ENCODE measurements around the gene HABP2.
A peak's percentile ranks its signal among the peaks of the same experiment; 100 is the strongest.

HABP2 gene

DNA sequence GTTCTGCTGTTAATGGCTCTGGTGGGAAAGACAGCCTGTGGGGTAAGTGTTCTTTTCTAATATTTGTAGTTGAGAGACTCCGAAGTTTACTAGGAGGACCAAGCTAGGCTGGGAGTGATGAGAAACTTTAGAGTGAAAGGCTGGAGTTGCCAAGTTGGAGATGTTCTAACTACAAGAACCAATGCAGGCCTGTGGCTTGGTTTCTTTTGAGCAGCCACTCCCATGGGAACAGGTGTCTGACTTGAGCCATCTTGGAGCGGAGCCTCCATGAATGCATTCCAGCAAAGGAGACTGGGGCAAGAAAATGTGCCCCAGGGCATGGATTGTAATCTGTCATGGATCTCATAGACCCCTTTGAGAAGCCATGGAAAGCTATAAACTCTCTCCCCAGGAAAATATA lies 296 bp downstream of the HABP2 start:
- Histone ChIP-seq H3K36me3 (no peaks in the 10 kb centered on the region), H4K20me1 (no peaks in the 10 kb centered on the region), H3K4me3 (no peak overlapping the region), H3K4me2 (no peak overlapping the region), H3K27ac (no peak overlapping the region), H3K27me3 (no peaks in the 10 kb centered on the region), H3K9me3 (no peaks in the 10 kb centered on the region), H3K9ac (no peak overlapping the region), H3K4me1 (peaks cover 21% of the 10 kb centered on the region)
- no peak for TF ChIP-seq Cebpa-rat (IDR thresholded peaks at IDR 0.05)

DNA sequence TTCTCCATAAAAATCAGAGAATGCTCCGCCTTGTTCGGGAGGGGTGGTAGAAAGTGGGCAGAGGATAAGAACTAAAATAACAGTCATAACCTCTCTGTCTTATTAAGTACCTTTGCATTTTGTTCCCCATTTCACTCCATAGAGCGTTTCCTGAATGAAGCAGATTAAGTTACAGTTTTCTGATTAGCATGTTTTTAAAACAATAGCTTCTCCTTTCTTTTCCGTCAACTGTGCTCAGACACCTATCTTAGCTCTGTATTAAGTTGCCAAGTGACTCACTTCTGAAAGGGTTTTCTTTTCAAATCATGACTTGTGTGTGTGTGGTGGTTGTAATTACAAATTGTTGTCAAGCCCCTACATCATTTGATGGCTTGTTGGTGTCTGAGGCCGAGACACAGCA lies 1.4 kb downstream of the HABP2 start:
- no peak overlapping the region for H3K27ac ChIP-seq
- no peak for TF ChIP-seq Cebpa-rat (IDR thresholded peaks at IDR 0.05)
- no peak overlapping the region for H3K9ac ChIP-seq
- peaks cover 21% of the 10 kb centered on the region for H3K4me1 ChIP-seq
- H3K36me3 ChIP-seq: no peaks in the 10 kb centered on the region
- H3K4me2 ChIP-seq: no peak overlapping the region
- no peaks in the 10 kb centered on the region for H3K9me3 ChIP-seq
- H4K20me1 ChIP-seq: no peaks in the 10 kb centered on the region
- no peak overlapping the region for H3K4me3 ChIP-seq
- no peaks in the 10 kb centered on the region for H3K27me3 ChIP-seq

DNA sequence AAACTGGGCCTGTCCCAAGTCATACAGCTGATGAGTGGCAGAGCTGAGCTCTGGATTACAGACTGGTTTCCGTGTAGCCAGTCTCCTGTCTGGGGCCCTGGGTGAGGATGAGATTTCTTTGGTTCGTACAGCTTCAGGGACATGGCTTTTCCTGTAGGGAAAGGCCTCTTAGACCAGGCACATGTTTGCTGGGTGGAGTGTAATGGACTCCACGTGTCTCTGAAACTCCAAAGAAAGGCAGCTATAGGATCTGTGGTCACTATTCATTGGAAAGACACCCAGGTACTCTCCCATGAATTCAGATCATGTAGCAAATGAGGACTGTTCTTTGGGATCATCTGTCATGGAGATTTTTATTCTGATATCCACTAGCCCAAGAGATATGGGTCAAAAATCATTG lies 2.4 kb downstream of the HABP2 start:
- Histone ChIP-seq H3K27ac (no peak overlapping the region), H3K4me3 (no peak overlapping the region), H4K20me1 (no peaks in the 10 kb centered on the region), H3K9me3 (no peaks in the 10 kb centered on the region), H3K36me3 (no peaks in the 10 kb centered on the region), H3K27me3 (no peaks in the 10 kb centered on the region), H3K4me1 (peaks cover 13% of the 10 kb centered on the region), H3K9ac (no peak overlapping the region), H3K4me2 (no peak overlapping the region)
- TF ChIP-seq Cebpa-rat (IDR thresholded peaks at IDR 0.05): no peak

DNA sequence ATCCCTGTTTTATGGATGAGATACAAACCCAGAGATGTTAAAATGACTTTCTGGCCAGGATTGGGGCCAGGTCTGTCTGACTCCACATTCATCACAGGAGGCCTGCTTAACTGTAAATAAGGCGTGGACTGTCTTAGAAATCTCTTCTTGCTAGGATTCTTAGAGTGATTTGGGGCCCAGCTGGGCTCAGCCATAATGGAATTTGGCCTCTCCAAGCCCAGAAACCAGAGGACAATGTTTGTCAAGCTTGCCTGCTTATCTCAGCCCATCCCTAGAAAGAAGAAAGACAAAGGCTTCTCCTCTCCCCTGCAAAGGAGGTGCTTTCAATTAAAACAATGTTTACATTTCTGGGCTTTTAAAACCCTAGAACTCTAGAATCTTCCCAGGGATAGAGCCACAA lies 2.9 kb downstream of the HABP2 start:
- no peak overlapping the region for H3K9ac ChIP-seq
- no peak overlapping the region for H3K27ac ChIP-seq
- H3K4me2 ChIP-seq: no peak overlapping the region
- no peaks in the 10 kb centered on the region for H3K27me3 ChIP-seq
- peaks cover 8% of the 10 kb centered on the region for H3K4me1 ChIP-seq
- no peaks in the 10 kb centered on the region for H4K20me1 ChIP-seq
- no peaks in the 10 kb centered on the region for H3K9me3 ChIP-seq
- TF ChIP-seq Cebpa-rat (IDR thresholded peaks at IDR 0.05): no peak
- H3K36me3 ChIP-seq: no peaks in the 10 kb centered on the region
- H3K4me3 ChIP-seq: no peak overlapping the region

DNA sequence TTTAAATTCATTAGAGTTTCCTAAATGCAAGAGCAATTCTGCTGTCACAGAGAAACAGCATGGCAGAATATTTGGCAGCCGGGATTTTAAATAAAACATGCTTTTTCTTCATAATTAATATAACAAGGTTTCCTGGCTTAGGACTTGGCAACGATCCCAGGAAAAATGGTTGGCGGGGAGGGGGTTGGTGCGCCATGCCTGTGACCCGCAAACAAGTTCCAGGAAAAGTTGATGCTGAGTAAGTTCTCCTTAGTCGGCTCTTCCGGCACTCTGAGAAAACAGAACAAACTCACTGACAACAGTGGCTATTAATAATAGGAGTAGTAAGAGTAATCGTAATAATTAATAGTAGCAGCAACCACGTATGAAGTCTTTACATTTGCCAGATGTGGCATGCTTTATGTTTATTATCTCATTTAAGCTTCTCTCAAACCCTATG lies 4.6 kb downstream of the HABP2 start:
- no peaks in the 10 kb centered on the region for H3K4me1 ChIP-seq
- H3K36me3 ChIP-seq: no peaks in the 10 kb centered on the region
- no peaks in the 10 kb centered on the region for H4K20me1 ChIP-seq
- no peak overlapping the region for H3K4me2 ChIP-seq
- H3K27ac ChIP-seq: no peak overlapping the region
- no peaks in the 10 kb centered on the region for H3K27me3 ChIP-seq
- no peak overlapping the region for H3K9ac ChIP-seq
- no peak overlapping the region for H3K4me3 ChIP-seq
- no peak for TF ChIP-seq Cebpa-rat (IDR thresholded peaks at IDR 0.05)
- H3K9me3 ChIP-seq: no peaks in the 10 kb centered on the region

DNA sequence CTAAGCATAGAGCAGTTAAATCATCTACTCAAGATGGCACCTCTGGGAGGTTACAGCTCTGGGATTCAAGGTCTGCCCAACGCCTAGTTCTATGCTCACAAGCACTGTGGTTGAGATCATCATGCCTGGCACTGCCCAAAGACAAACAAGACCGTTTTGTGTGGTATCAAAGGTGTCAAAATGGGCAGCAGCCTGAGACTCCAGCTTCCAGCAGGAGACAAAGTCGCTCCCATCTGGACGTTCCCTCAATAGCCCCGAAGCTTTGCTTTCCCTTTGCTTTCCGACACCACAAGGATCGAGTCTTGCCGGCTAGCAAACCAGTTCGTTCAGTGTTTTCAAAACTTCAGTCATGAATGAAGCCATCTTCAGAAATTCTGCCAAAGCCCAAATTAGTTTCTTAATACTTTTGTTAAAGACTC lies 5.1 kb downstream of the HABP2 start:
- Histone ChIP-seq H3K36me3 (no peaks in the 10 kb centered on the region), H3K4me2 (no peak overlapping the region), H3K27ac (no peak overlapping the region), H3K27me3 (no peaks in the 10 kb centered on the region), H3K9ac (no peak overlapping the region), H3K4me1 (no peaks in the 10 kb centered on the region), H4K20me1 (no peaks in the 10 kb centered on the region), H3K4me3 (no peak overlapping the region), H3K9me3 (no peaks in the 10 kb centered on the region)
- no peak for TF ChIP-seq Cebpa-rat (IDR thresholded peaks at IDR 0.05)

DNA sequence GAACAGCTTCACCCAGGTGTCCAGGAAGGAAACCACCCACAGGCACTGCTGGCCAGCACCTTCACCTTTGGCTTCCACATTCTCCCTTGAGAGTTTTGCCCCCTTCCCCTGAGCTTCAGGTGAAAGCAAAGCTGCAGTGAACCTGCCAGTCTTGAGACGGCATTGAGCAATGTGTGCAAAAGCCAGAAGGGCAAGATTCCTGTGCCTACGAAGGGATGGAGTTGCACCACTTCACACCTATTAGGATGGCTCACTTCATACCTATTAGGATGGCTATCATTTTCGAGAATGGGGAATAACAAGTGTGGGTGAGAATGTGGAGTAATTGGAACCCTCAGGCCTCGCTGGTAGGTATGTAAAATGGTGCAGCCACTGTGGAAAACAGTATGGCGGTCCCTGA lies 7.2 kb downstream of the HABP2 start:
- no peak overlapping the region for H3K4me2 ChIP-seq
- no peak for TF ChIP-seq Cebpa-rat (IDR thresholded peaks at IDR 0.05)
- no peaks in the 10 kb centered on the region for H4K20me1 ChIP-seq
- H3K9me3 ChIP-seq: no peaks in the 10 kb centered on the region
- H3K36me3 ChIP-seq: no peaks in the 10 kb centered on the region
- no peaks in the 10 kb centered on the region for H3K4me1 ChIP-seq
- H3K27ac ChIP-seq: no peak overlapping the region
- no peaks in the 10 kb centered on the region for H3K27me3 ChIP-seq
- no peak overlapping the region for H3K9ac ChIP-seq
- H3K4me3 ChIP-seq: no peak overlapping the region

DNA sequence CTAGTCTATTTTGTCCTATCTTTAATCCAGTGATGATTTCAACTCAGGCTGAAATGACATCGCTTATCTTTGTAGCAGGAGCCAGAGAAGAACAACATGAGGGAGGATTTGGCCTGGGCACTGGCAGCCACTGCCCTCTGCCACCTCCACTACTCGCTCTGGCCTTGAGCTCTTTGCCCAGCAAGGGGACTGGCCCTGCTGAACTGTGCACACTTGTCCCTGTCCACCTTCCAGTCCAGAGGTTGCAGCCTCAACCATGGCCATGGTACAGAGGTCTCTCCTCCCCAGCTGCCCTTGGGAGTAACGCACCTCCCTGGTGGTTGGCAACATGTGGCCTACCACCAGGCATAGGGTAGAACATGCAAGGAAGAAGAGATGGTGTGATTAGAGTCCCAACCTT lies 8.4 kb downstream of the HABP2 start:
- H3K4me3 ChIP-seq: no peak overlapping the region
- no peak for TF ChIP-seq Cebpa-rat (IDR thresholded peaks at IDR 0.05)
- H3K9ac ChIP-seq: no peak overlapping the region
- no peak overlapping the region for H3K4me2 ChIP-seq
- no peaks in the 10 kb centered on the region for H3K36me3 ChIP-seq
- H4K20me1 ChIP-seq: no peaks in the 10 kb centered on the region
- H3K27ac ChIP-seq: no peak overlapping the region
- no peaks in the 10 kb centered on the region for H3K4me1 ChIP-seq
- no peaks in the 10 kb centered on the region for H3K27me3 ChIP-seq
- H3K9me3 ChIP-seq: no peaks in the 10 kb centered on the region

DNA sequence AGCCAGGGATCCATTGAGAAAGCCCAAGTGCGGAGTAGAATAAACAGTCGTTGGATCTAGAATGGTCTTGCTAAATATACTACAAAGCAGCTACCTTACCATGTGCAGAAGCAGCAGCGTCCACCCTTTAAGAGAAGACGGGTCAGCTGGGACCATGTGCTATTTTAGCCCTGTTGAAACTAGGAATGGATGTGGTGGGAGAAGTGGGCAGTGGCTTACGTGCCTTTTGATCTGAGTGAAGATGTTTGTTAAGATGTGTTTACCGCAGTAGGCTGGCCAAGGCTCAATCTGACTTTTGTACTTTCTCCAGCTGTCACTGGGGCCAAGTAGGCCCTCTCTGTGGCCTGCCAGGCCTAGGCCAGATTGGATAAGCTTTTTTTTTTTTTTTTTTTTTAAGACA lies 9.2 kb downstream of the HABP2 start:
- Histone ChIP-seq H3K4me2 (no peak overlapping the region), H3K36me3 (no peaks in the 10 kb centered on the region), H3K27ac (no peak overlapping the region), H4K20me1 (no peaks in the 10 kb centered on the region), H3K4me3 (no peak overlapping the region), H3K9me3 (no peaks in the 10 kb centered on the region), H3K4me1 (no peaks in the 10 kb centered on the region), H3K9ac (no peak overlapping the region), H3K27me3 (no peaks in the 10 kb centered on the region)
- TF ChIP-seq Cebpa-rat (IDR thresholded peaks at IDR 0.05): no peak

DNA sequence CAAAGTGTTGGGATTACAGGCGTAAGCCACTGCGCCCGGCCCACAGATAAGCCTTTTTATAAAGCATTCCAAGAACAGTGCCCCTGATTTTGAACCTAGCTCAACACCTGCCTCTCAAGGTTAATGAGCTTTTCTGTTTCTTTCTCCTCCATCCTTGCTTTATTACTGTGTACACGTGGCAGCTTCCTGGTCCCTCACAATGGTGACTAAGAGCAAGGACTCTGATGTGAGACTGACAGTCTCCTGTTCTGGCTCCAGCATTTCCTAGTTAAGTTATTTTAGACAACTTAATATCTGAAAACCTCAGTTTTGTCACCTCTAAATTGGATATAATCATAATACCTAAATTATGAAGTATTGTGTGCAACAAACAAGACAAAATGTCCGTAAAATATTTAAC lies 9.9 kb downstream of the HABP2 start:
- Histone ChIP-seq H3K27me3 (no peaks in the 10 kb centered on the region), H3K4me3 (no peak overlapping the region), H3K27ac (no peak overlapping the region), H3K9ac (no peak overlapping the region), H3K36me3 (no peaks in the 10 kb centered on the region), H3K4me2 (peak overlapping the region; percentile 81), H3K4me1 (no peaks in the 10 kb centered on the region), H4K20me1 (no peaks in the 10 kb centered on the region), H3K9me3 (no peaks in the 10 kb centered on the region)
- no peak for TF ChIP-seq Cebpa-rat (IDR thresholded peaks at IDR 0.05)

DNA sequence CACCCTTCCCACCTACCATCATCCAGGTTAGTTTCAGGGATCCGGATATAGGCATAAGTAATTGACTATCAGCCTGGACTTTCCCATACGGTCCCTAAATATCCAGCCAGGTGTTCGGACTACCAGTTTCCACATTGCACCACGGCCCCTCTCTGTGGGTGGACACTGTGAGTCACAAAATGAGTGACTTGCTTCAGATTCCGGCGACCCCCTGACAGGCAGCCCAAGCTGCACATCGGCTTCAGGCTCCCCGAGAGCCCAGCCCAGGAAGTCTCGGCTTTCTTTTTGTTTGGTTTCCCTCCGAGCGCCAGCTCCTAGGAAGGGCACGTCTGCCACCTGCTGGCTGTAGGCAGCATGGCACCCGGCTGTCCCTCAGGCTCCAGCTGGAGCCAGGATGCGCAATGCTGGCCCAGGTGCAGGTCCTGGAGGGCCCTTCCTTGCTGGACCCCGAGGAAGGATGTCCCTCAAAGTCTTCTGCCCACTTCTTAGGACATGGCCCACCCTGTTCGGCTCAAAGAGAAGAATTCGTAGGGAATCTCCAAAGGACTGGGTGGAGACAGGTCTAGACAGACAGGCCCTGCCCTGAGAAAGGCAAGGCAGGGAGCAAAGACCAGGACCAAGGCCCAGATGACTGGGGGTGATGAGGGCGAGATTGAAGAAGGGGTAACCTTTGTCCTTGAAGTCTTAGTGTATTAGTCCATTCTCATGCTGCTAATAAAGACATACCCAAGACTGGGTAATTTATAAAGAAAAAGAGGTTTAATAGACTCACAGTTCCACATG lies 10.6 kb downstream of the HABP2 start:
- Histone ChIP-seq H3K27ac (no peak overlapping the region), H3K4me1 (no peaks in the 10 kb centered on the region), H3K4me2 (peak overlapping the region; percentile 81), H3K36me3 (no peaks in the 10 kb centered on the region), H3K9ac (peak overlapping the region; percentile 70; the same call in 1 of the 2 replicates), H3K27me3 (no peaks in the 10 kb centered on the region), H4K20me1 (no peaks in the 10 kb centered on the region), H3K4me3 (peak overlapping the region; percentile 58), H3K9me3 (no peaks in the 10 kb centered on the region)
- no peak for TF ChIP-seq Cebpa-rat (IDR thresholded peaks at IDR 0.05)
